ENCODE data around the gene GLMP.
A peak's percentile ranks its signal among the peaks of the same experiment; 100 is the strongest.

GLMP gene

DNA sequence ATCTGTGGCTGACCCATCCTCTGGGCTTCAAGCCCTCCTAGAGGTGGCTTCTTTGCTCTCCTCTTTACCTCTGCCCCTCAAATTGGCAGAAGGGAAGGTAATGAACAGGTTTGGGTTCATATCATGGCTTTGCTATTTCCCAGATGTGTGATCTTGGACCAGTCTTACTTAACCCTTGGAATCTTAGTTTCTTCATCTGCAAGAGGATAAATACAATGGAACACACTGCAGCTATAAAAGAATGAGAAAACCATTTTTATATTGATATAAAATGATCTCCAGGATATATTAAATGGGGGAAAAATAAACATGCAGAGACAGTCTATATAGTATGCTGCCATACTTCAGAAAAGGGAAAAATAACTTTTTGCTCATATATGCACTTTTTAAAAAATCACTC is 5.6 kb downstream of the GLMP start:
- no peak overlapping the region for H3K4me3 ChIP-seq (ENCODE audit: low read depth, low read length)

GRCh38 chr1:156286061-156286460 is 9.4 kb downstream of the GLMP start:
- no peak overlapping the region for H3K4me3 ChIP-seq (ENCODE audit: low read depth, low read length)

DNA sequence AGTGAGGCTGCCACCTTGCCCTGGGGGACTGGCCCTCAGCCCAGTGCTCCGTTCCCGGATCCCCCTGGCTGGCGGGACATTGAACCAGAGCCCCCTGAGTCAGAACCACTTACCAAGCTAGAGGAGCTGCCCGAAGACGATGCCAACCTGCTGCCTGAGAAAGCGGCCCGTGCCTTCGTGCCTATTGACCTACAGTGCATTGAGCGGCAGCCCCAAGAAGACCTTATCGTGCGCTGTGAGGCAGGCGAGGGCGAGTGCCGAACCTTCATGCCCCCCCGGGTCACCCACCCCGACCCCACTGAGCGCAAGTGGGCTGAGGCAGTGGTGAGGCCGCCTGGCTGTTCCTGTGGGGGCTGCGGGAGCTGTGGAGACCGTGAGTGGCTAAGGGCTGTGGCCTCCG is 10.0 kb downstream of the GLMP start:
- no peak overlapping the region for H3K4me3 ChIP-seq (ENCODE audit: low read depth, low read length)

GRCh38 chr1:156284757-156285156 is 10.7 kb downstream of the GLMP start:
- H3K4me3 ChIP-seq (ENCODE audit: low read depth, low read length) = no peak overlapping the region

- H3K4me3 ChIP-seq (ENCODE audit: low read depth, low read length) = peak within 1 kb of the TSS; percentile 88
Observed at GRCh38 chr1:156284112-156284511, 11.4 kb downstream of the GLMP start, which contains the start of gene TMEM79. TMEM79 (plus strand) TSS chr1:156284325; CDS start chr1:156285227, 902 bp downstream.

DNA sequence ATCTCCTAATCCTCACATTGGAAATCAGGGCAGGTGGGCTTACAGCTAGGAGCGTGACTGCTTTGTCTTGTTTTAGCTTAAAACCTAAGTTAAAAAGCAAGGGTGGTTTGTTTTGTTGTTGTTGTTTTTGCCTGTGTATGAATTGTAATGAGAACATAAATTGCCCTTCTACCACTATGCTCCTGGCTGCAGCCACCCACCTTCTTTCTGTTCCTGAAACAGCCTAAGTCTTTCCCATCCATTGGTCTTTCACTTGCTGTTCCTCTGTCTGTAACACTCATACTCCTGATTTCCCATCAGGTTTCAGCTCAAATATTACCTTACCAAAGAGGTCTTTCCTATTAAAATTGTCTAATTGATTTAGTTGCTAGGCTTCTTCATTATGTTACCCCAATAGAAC is 12.0 kb downstream of the GLMP start:
- H3K4me3 ChIP-seq (ENCODE audit: low read depth, low read length) = peak overlapping the region; percentile 88

GRCh38 chr1:156282479-156283222 is 12.8 kb downstream of the GLMP start, which contains the start of gene SMG5:
SMG5 (minus strand) TSS chr1:156282825; CDS start chr1:156282680, 145 bp downstream.
- peak within 1 kb of the TSS; percentile 88 for H3K4me3 ChIP-seq (ENCODE audit: low read depth, low read length)

DNA sequence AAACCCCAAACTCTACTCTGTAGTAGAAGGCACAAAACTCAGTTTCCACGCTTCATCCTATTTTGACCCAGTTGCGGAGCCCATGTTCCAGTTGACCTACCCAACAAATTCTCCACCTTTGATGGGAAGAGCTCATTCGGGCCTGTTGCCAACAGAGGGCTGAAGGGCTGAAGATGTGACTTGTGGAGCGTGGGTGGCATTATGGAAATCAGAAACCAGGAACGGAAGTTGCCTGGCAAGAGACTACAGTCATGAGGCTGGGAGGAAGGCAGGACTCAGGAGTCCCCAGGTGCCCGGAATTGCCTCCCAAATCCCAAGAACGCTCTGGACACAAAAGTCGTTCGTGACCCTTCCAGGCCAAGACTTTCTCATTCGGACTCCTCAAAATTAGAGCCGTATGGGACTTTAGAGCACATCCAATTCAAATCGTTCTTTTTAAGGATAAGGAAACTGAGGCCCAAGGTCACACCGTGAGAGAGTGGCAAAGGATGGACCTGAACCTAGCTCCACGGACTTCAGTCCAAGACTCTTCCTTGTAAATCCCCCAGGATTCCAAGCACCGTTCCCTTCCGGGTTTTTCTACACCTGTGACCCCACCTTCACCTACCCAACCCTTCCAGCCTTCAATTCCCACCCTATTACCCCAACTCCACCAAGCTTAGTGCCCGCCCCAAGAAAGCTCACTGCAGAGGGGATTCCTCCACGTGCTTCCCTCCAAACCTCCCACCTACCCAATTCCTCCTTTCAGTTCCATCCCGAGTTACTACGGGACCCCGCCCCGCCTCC is 13.6 kb downstream of the GLMP start:
- peak overlapping the region; percentile 88 for H3K4me3 ChIP-seq (ENCODE audit: low read depth, low read length)

DNA sequence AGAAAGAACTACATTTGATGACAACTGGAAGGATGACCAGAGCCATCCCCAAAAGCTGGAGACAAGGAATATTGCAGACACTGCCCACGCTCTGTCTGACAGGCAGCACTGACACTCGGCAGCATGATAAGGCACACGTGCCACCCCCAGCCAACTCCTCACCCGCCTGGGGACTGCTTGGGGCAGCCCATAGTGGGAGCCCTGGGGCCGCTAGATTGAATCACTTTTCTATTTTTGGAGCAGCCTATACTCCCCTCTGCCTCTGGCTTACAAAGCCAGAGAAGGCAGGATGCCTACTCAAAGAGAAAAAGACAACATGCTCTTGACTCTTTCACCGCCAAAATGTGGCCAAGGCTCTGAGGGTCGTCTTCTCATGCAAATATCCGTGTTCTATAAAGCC is 14.2 kb downstream of the GLMP start:
- peak overlapping the region; percentile 88 for H3K4me3 ChIP-seq (ENCODE audit: low read depth, low read length)

DNA sequence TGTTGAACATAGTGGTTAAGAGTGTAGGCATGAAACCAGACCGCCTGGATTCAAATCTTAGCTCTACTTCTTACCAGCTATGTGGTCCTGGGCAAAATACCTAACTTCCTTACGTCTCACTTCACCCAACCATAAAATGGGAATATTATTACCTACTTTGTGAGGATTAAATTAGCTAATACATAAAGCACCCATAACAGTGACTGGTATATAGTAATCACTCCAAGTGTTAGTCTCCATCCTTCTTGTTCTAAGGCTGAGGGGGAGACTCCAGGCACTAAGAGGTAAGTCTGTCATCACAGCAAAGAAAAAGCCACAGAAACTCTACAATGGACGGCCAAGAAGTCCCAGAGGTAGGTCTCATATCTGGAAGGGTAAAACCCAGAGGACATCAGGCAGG is 15.6 kb downstream of the GLMP start:
- H3K4me3 ChIP-seq (ENCODE audit: low read depth, low read length) = no peak overlapping the region

GRCh38 chr1:156276966-156277381 is 18.5 kb downstream of the GLMP start:
- H3K4me3 ChIP-seq (ENCODE audit: low read depth, low read length) = no peak overlapping the region

DNA sequence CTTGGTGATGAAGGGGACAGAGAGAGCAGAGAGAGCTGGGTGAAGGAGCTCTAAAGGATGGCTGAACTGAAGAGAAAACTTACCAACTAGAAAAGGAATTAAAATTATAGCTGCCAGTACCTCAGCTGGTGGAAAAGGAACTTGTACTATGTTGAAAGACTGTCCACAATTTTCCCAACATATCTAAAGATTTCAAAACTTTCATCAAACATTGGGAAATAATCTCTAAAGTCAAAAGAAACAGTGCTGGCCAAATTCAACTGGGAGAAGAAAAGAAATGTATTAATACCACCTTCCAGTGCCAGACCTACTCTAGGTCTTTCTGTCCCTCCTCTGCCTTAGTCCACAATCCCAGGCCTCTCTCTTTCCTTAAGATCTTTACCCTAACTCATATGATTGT is 18.9 kb downstream of the GLMP start:
- H3K4me3 ChIP-seq (ENCODE audit: low read depth, low read length) = no peak overlapping the region

GRCh38 chr1:156270314-156270713 is 25.2 kb downstream of the GLMP start:
- H3K4me3 ChIP-seq (ENCODE audit: low read depth, low read length) = no peak overlapping the region

DNA sequence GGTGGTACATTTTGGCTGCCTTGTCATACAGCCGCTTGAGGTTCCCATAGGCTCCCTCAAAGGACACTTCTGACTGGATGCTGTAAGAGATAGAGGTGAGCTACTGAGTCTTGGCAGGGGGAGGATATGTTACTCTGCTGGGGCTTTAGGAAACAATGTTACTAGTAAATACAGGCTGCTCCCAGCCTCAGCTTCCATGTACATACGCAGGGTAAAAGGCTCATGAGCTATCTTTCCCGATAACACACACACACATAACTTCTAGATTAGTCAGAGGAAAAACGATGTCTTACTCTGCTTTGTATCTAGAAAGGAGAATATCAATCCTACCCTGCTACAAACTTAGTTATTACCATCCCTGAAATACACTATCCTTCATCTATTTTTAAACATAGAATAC is 27.1 kb downstream of the GLMP start:
- no peak overlapping the region for H3K4me3 ChIP-seq (ENCODE audit: low read depth, low read length)

DNA sequence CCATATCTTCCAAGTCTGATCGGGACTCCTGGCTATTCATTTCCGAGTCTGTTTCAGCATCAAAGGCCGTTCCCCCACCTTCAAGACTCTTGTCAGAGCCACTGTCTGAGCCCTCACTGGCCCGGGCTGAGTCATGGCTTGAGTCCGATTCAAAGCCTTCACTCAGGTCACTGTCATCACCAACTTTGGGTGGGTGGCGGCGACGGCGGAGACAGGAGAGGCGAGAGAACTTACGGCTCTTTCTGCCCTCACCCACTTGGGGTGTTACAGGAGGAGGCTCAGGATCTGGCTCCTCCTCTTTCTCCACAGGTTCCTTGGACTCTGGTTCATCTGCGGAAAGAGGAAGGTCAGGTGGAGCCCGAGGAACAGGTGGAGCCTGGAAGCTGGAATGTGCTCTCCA is 29.4 kb downstream of the GLMP start:
- H3K4me3 ChIP-seq (ENCODE audit: low read depth, low read length) = no peak overlapping the region

DNA sequence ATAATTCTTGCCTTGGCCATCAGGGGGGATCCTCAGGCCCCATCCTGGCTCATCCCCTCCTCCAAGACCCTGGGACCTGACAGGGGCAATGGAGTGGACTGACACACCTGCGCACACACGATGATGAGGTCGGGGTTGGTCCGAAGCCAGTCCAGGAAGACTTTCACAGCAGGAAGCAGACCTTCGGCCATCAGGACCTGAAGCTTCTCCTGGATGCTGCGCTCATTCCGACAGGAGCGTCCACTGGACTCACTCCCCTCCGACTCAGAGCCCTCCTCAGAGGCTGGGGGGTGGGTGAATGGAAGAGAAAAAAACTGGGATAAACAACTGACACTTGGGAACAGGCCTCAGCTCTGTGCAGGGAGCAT is 32.2 kb downstream of the GLMP start:
- no peak overlapping the region for H3K4me3 ChIP-seq (ENCODE audit: low read depth, low read length)

- H3K4me3 ChIP-seq (ENCODE audit: low read depth, low read length) = no peak overlapping the region
Observed at GRCh38 chr1:156262461-156263287, 32.8 kb downstream of the GLMP start.

DNA sequence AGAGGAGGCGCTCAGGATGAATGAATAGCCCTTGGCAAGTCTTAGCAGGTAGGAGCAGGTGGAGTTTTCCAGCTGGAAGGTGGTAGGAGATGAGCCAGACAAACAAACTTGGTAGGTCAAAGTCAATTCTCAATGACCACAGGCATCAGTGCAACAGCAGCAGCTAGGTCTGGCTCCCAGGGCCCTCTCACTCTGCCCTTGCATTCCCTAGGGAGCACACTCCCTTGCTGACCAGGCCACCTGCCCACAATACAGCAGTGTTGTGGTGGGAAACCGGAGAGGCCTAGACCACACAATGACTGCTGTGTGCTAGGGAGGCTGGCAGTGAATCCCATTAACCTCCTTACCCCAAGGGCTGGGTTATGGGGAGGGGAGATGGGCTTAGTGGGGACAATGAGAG is 34.6 kb downstream of the GLMP start:
- no peak overlapping the region for H3K4me3 ChIP-seq (ENCODE audit: low read depth, low read length)

GRCh38 chr1:156259805-156260204 is 35.7 kb downstream of the GLMP start:
- no peak overlapping the region for H3K4me3 ChIP-seq (ENCODE audit: low read depth, low read length)

GRCh38 chr1:156258859-156259258 is 36.6 kb downstream of the GLMP start:
- H3K4me3 ChIP-seq (ENCODE audit: low read depth, low read length) = no peak overlapping the region

- no peak overlapping the region for H3K4me3 ChIP-seq (ENCODE audit: low read depth, low read length)
Observed at GRCh38 chr1:156257711-156258110, 37.8 kb downstream of the GLMP start.
